Activated naive CD4-positive, alpha-beta T cell treated with anti-CD3 and anti-CD28 coated beads, Interleukin-2, amount 10 ng/mL, durations not matched to agents 7 days and 5 days (primary cell): ENCODE data around the gene MRNIP.
A peak's percentile ranks its signal among the peaks of the same experiment; 100 is the strongest.

Source experiments
- CTCF ChIA-PET: fragments of 350-600 bp; sonication (Branson Sonifier 250); formaldehyde crosslinking; loops from one replicate; lab custom pipeline; 2021; ENCODE audit warnings: antibody characterized with exemption; lab: Charles Lee
- DNase-seq: peaks from one replicate; pipeline ENCODE4 v3.0.0-alpha.2; 2020
- H3K27ac Mint-ChIP-seq: one replicate; pipeline ENCODE4 v1.8.0; 2021; ENCODE audit warnings: mild to moderate bottlenecking, moderate library complexity, mixed read lengths
- H3K27me3 Mint-ChIP-seq: one replicate; pipeline ENCODE4 v1.8.0; 2021; ENCODE audit warnings: mild to moderate bottlenecking, mixed read lengths
- H3K36me3 Mint-ChIP-seq: one replicate; pipeline ENCODE4 v1.8.0; 2021; ENCODE audit warnings: mixed read lengths
- H3K4me1 Mint-ChIP-seq: one replicate; pipeline ENCODE4 v1.8.0; 2021; ENCODE audit warnings: mixed read lengths
- H3K4me3 Mint-ChIP-seq: one replicate; pipeline ENCODE4 v1.8.0; 2021; ENCODE audit warnings: mild to moderate bottlenecking, moderate library complexity, mixed read lengths
- H3K9me3 Mint-ChIP-seq: one replicate; pipeline ENCODE4 v1.8.0; 2021; ENCODE audit warnings: mixed read lengths

MRNIP gene

DNA sequence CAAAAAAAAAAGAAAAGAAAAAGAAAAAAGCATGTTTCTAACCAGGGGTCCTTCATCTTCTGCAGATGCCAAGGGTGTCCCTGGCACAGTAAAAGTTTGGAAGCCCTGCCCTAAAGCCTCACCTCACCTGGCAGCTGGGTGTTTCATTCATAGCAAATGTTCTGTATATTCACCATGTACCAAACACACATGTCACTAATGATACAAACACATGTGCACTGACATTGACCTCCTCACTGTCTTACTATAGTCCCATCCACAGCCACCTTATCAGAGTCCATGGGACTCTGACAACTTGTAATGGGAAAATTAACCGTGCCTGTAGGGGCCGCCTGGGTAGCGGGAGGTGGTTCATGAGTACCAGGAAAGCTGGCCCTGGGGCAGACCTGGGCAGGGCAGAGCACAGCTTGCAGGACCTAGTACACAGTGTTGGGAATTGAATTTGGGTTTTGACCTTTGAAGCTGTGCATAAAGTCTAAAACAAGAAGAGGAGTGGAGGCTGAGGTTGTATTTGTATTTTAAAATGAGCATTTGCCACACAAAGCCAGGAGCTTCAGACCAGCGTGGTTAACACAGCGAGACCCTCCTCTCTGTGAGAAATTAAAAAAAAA, 45.5 kb downstream of the MRNIP start:
- Mint-ChIP-seq H3K36me3 (peaks cover 18% of the 10 kb centered on the region), H3K4me3 (no peak overlapping the region), H3K9me3 (no peaks in the 10 kb centered on the region), H3K27ac (no peak overlapping the region), H3K27me3 (peaks cover 10% of the 10 kb centered on the region), H3K4me1 (peaks cover 14% of the 10 kb centered on the region)
- CTCF ChIA-PET: no interaction called here
- no peak for DNase-seq

DNA sequence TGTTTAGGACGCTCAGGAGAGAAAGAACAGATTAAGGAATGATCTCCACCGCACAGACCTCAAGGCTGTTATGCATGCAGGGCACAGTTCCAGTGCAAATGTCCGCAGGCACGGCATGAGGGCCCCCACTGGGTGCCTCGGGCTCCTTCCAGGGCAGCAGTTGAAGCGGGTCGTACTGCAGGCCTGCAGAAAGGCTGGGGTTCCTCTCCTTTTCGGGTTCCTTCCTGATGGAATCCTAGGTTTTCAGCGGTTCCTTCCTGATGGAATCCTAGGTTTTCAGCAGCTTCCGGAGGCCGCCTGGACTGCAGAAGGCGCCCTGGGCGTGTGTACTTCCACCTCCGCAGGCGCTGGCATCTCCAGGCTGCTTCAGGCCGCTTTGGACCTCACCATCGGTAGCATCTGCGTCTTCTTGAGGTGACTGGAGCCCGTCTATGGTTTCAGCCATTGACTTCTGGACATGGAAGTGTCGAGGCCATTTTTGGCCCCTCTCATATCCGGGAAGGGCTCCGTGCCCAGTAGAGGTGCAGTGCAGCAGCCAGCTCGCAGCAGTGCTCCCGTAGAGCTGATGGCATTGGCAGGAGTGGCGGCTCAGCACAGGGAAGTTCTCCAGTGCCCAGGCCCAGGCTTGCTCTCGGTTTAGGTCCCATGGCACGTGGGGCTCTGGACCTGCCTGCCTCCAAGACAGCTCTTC, 46.3 kb downstream of the MRNIP start:
- H3K36me3 Mint-ChIP-seq: peaks cover 18% of the 10 kb centered on the region
- DNase-seq: no peak
- no peaks in the 10 kb centered on the region for H3K9me3 Mint-ChIP-seq
- H3K27ac Mint-ChIP-seq: no peak overlapping the region
- H3K4me1 Mint-ChIP-seq: peaks cover 9% of the 10 kb centered on the region
- peaks cover 5% of the 10 kb centered on the region for H3K27me3 Mint-ChIP-seq
- H3K4me3 Mint-ChIP-seq: no peak overlapping the region
- CTCF ChIA-PET: no interaction called here

DNA sequence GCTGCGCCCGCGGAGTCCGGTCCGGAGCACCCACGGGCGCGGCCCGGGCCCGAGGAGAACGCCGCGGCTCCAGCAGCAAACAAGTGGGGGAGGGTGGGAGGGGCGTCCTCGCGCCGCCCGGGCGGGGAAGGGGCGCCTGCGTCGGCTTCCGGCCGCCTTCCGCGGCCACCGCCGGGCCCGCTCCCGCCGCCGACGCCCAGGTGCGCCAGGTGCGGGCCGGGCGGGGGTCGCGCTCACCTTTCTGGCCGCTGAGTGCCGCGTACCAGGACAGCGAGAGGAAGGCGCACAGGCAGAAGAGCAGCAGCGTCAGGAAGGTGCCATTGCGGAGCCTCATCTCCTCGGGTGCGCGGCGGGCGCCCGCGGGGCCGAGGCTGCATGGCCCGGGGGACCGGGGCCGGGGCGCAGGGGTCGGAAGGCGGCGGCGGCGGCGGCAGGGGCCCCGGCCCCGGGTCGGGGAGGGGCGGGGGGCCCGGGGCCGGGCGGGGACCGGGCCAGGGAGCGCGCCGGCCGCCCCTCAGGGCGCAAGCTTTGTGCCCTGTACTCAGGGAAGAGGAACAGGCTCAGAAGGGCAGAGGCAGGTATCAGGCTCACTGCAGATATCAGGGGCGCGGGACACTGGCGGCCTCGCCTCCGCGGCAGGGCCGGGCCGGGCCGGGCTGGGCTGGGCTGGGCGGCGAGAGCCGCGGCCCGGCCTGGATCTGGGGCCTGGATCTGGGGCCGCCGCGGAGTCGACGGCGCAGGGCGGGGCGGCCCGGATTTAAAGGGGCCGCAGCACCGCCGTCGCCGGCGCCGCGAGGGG, 52.2 kb downstream of the MRNIP start, which contains the start of gene MGAT4B:
TSS of gene MGAT4B (minus strand) at position 617 of the 799 bp plus-strand sequence. CDS start at position 334, 283 bp downstream.
- peak within 1 kb of the TSS; percentile 74 for H3K4me3 Mint-ChIP-seq
- H3K4me1 Mint-ChIP-seq: peaks cover 31% of the 10 kb centered on the region
- no peaks in the 10 kb centered on the region for H3K9me3 Mint-ChIP-seq
- H3K36me3 Mint-ChIP-seq: peaks cover 6% of the 10 kb centered on the region
- H3K27ac Mint-ChIP-seq: peak within 1 kb of the TSS; percentile 75
- peaks cover 4% of the 10 kb centered on the region for H3K27me3 Mint-ChIP-seq
- CTCF ChIA-PET: interaction anchor here (1.4 kb wide), 1 partner anchor 10 kb away, joined by 4 read pairs; no protein-coding TSS in a partner anchor
- peak; percentile 76 for DNase-seq

DNA sequence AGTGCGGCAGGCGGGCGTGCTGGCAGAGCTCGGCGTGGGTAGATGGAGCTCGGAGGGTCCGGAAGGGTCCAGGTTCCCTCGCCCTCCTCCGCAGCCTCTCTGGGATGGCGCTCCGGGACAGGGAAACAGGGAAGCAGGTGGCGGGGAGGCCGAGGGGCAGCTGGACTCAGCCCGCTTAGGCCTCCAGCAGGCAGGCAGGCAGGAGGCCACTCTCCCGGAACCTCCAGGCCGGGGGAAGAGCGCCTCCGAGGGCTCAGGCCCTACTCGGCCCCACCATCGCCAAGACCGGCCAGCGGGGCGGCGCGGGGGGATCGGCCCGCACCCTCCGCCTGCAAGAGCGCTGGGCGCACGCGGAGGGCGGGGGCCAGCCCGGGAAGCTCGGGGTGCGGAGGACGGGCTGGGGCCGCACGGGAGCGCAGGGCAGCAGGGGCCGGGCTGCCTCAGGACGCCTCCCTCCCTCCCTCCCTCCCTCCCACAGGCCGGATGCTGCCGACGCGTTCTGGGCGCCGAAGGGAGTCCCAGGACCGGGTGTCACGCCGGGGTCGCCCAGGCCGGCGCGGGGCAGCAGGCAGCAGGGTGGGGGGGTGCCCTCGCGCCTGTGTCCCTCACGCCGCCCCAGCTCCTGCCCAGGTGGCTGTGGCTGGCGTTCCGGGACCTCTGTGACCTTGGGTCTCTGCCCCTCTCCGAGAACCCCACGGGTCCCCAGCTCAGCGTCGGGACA, 52.9 kb downstream of the MRNIP start:
- Mint-ChIP-seq H3K27ac (peak overlapping the region; percentile 89), H3K9me3 (no peaks in the 10 kb centered on the region), H3K4me1 (peaks cover 31% of the 10 kb centered on the region), H3K36me3 (peaks cover 6% of the 10 kb centered on the region), H3K4me3 (peak overlapping the region; percentile 85), H3K27me3 (peaks cover 4% of the 10 kb centered on the region)
- peak; percentile 69 for DNase-seq
- CTCF ChIA-PET: interaction anchor here (1.4 kb wide), 1 partner anchor 9 kb away, joined by 4 read pairs; no protein-coding TSS in a partner anchor

DNA sequence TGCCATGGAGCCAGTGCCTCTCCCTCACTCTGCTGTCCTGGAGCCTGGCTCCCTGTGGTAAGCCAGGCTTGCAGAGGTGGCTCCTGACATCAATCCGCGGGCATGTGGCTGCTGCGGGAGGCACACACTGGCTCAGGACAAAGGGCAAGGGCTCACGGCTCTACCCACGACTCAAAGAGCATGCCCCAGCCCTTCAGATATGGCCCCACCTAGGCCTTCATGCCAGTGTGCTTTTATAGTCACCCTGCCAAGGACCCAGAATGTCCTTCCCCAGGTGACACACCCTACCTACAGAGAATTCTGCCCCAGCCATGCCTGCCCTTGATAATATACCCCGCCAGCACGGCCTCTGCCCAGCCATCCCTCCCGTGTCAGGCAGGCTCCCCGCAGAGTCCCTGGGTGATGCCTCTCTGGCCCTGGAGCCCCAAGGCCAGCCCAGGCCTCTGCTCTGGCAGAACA, 53.5 kb downstream of the MRNIP start:
- no peak for DNase-seq
- CTCF ChIA-PET: interaction anchor here (1.4 kb wide), 1 partner anchor 9 kb away, joined by 4 read pairs; no protein-coding TSS in a partner anchor
- Mint-ChIP-seq H3K4me1 (peaks cover 31% of the 10 kb centered on the region), H3K4me3 (peak overlapping the region; percentile 85), H3K27me3 (peaks cover 4% of the 10 kb centered on the region), H3K9me3 (no peaks in the 10 kb centered on the region), H3K27ac (peak overlapping the region; percentile 89), H3K36me3 (peaks cover 4% of the 10 kb centered on the region)

DNA sequence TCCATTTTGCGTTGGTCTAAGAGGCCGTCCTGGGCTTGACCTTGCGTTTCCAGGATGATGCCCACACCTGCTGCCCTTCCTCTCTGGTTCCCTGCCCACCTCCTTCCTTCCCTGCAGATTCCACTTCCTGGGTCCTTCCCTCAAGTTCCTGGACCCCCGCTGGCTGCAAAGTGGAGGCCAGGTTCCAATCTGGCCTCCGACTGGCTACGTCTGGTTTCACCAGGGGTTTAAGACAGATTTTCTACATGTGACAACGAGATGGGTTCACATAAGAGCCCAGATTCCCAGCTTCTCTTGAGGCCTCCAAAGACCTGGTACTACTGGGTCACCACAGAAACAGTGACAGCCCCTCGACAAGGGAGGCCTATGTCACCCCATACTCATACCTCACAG, 54.1 kb downstream of the MRNIP start:
- CTCF ChIA-PET: interaction anchor here (0.6 to 3.6 kb wide), 3 partner anchors 16 to 205 kb away, joined by 3 to 12 read pairs (median 12); partner anchors contain the start of gene SQSTM1

DNA sequence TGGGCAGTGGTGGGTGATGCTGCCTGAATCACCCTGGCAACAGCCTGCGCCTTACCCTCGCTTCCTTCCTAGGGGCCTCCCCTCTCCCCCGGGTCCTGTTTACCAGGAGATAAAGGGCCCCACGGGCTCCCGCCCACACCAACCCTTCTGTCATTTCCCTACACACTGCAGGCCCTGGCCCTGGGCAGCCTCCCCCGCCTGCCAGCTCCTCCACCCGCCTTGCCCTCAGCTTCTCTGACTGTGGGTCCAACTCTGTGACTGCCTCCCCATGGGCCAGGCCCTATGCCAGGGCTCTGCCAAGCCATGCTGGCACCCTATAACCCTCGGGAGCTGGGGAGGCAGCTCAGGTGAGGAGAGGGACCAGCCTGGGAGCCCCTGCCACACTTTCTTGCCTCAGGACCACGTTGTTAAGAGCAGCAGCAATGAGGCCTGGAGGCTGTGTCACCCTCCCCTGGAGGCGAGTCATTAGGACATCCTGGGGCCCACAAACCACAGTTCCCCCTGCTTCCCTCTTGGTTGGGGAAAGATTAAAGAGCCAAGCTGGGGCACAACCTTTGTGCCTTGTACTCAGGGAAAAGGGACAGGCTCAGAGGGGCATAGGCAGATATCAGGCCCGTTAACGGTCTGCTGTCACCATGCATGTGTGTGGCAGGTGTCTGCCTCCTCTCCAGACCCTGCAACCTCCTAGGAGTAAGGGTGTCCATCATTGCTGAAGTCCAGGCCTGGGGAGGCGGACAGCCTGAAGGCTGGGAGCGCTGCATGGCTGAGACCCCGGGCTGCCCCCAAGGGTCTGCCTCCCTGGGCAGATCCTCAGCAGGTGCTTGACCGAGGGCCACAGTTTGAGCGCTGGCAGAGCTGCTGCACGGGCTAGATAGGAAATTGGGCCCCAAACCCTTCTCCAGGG, 54.7 kb downstream of the MRNIP start:
- no peaks in the 10 kb centered on the region for H3K9me3 Mint-ChIP-seq
- peak overlapping the region; percentile 44 for H3K27ac Mint-ChIP-seq
- peak; percentile 43 for DNase-seq
- H3K4me3 Mint-ChIP-seq: peak overlapping the region; percentile 85
- peaks cover 4% of the 10 kb centered on the region for H3K27me3 Mint-ChIP-seq
- H3K4me1 Mint-ChIP-seq: peaks cover 31% of the 10 kb centered on the region
- CTCF ChIA-PET: interaction anchor here (0.6 to 3.6 kb wide), 5 partner anchors 16 to 287 kb away, joined by 3 to 16 read pairs (median 12); partner anchors contain the start of gene SQSTM1
- peaks cover 11% of the 10 kb centered on the region for H3K36me3 Mint-ChIP-seq

More for the DNA sequence above, 54.1 kb downstream of the MRNIP start:
- Mint-ChIP-seq H3K27ac (peak overlapping the region; percentile 89), H3K4me3 (peak overlapping the region; percentile 85), H3K36me3 (peaks cover 7% of the 10 kb centered on the region), H3K27me3 (peaks cover 4% of the 10 kb centered on the region), H3K9me3 (no peaks in the 10 kb centered on the region), H3K4me1 (peaks cover 31% of the 10 kb centered on the region)
- DNase-seq: no peak

DNA sequence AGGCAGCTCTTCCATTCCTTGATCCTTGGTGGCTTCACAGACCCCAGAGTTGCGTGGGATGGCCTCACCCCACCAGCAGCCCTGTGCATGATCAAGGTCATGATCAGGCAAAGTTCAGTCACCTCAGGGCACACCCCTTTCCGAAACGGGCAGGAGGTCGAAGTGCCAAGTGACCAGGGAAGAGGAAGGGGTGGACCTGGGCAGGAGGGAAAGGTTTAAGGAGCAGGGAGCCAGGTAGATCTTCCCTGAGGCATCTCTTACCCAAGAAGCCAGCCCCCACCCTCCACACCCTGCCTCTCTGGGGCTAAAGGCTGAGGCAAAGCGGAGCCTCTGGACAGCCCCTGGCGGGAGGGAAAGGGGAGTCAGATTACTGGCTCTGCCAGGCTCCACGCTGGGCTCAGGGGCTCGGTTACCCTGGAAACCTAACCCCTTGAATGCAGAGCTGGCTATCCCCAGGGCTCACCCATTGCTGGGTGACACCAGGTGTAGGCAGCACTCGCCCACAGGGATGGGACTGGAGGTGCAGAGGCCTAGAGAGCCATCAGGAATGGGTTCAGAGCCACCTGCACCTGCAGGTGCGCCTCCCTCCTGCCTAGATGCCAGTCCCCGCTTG, 55.6 kb downstream of the MRNIP start:
- CTCF ChIA-PET: interaction anchor here (1.2 to 3.6 kb wide), 9 partner anchors 8 to 288 kb away, joined by 4 to 36 read pairs (median 12); partner anchors contain the start of genes SQSTM1 and TBC1D9B
- no peak overlapping the region for H3K27ac Mint-ChIP-seq
- no peak for DNase-seq
- no peak overlapping the region for H3K4me3 Mint-ChIP-seq
- H3K4me1 Mint-ChIP-seq: peaks cover 29% of the 10 kb centered on the region
- peaks cover 11% of the 10 kb centered on the region for H3K36me3 Mint-ChIP-seq
- peaks cover 4% of the 10 kb centered on the region for H3K27me3 Mint-ChIP-seq
- no peaks in the 10 kb centered on the region for H3K9me3 Mint-ChIP-seq

DNA sequence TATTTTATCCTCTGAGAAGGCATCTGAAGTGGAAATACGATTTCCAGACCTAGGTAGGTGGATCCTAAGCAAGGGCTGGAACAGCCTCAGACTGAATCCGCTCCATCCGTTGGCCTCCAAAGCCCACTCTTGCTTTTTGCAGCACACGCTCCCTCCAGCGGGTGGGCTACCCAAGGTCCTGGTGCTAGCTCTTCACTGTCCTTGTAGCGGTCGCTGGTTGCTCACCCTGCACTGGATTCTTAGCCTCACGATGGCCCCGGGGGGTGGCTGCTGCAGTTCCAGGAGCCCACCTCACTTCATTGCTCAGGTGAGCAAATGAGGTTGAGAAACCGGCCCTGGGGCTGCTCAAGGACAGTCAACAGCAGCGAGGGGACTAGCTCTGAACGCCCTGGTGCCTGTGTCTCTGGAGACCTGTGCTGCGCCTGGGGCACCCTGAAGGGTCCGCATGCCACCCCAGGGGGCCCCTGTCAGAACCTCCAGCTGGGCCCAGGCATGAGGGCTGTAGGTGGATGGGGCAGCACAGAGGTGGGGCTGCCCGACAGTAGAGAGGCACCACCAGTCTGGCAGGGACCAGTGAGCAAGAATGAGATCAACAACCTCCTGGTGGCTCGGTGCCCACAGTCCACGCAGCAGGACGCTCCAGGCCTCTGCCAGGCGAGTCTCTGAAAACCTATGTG, 56.3 kb downstream of the MRNIP start:
- peaks cover 28% of the 10 kb centered on the region for H3K4me1 Mint-ChIP-seq
- no peak overlapping the region for H3K4me3 Mint-ChIP-seq
- H3K27ac Mint-ChIP-seq: no peak overlapping the region
- peaks cover 4% of the 10 kb centered on the region for H3K27me3 Mint-ChIP-seq
- DNase-seq: no peak
- H3K9me3 Mint-ChIP-seq: no peaks in the 10 kb centered on the region
- H3K36me3 Mint-ChIP-seq: peaks cover 14% of the 10 kb centered on the region
- CTCF ChIA-PET: interaction anchor here (0.7 to 3.6 kb wide), 17 partner anchors 9 to 288 kb away, joined by 3 to 36 read pairs (median 5); partner anchors contain the start of genes SQSTM1 and TBC1D9B

DNA sequence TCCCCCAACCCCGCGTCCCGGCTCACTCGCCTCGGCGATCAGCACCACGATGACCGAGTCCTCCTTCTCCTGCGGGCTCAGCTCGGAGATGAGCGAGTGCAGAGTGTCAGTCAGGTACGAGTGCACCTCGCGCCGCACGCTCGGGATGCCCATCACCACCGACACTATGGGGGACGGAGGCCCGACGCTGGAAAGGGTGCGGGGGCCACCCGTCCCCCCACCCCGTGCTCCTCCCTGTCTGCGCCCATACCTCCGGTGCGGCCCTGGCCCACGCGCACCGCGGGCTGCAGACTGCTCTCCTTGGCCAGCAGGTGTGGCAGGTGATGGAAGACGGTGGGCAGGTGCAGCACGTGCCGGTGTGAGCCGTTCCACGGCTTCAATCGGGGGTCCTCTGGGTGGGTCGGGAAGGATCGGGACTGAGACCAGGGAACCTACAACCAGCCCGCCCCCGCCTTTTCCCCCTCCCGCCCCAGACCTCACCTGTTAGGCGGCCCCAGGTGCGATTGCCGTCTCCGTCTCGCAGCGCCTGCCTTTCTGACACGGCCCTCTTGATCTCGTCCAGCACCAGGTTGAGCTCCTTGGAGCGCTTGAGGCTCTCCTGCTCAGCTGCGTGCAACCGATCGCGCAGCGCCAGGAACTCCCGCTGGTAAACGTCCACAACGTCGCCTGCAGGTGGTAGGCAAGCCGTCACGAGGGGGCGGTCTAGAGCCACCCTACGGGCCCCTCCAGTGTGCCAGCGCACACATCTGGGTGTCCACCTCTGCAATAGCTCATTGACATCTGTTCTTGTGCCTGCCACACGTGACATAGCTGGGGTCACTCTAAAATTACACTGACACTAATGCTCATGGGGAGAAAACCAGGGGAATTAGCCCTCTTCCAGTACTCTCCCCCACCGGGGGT, 57.1 kb downstream of the MRNIP start:
- Mint-ChIP-seq H3K9me3 (no peaks in the 10 kb centered on the region), H3K27ac (peak overlapping the region; percentile 42)

DNA sequence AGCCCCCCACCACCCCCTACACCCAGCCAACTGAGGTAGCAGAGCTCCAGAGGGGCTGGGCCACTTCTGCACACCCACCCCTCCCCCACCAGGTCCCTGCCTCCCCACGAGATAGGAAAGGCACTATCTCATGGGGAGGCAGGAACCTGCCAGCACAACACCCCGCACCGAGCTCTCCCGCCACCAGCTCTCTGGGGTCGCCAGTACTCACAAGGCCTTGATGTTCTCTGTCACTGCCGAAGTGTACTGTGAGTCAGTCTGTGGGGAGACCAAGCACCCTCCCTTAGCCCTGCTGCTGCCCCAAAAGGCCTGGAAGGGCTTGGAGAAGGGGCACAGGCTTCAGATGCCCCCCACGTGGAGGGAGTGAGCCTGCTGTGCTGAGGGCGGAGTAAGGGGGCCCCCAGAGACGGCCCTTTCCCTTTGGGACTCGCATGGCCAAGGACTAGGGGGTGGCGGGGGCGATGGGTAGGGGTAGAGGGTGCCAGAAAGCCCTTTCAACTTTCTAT, 57.9 kb downstream of the MRNIP start:
- Mint-ChIP-seq H3K27ac (no peak overlapping the region), H3K4me1 (peaks cover 33% of the 10 kb centered on the region), H3K9me3 (no peaks in the 10 kb centered on the region), H3K27me3 (peaks cover 4% of the 10 kb centered on the region), H3K4me3 (no peak overlapping the region), H3K36me3 (peaks cover 17% of the 10 kb centered on the region)
- CTCF ChIA-PET: interaction anchor here (0.5 to 3.5 kb wide), 3 partner anchors 106 to 290 kb away, joined by 3 to 36 read pairs (median 16); partner anchors contain the start of gene TBC1D9B
- DNase-seq: no peak

More for the DNA sequence above, 57.1 kb downstream of the MRNIP start:
- peak; percentile 90 for DNase-seq
- Mint-ChIP-seq H3K27me3 (peaks cover 4% of the 10 kb centered on the region), H3K4me1 (peaks cover 33% of the 10 kb centered on the region), H3K4me3 (no peak overlapping the region), H3K36me3 (peaks cover 17% of the 10 kb centered on the region)
- CTCF ChIA-PET: interaction anchor here (0.7 to 3.6 kb wide), 18 partner anchors 9 to 289 kb away, joined by 3 to 36 read pairs (median 5); partner anchors contain the start of genes SQSTM1 and TBC1D9B
